ENCODE measurements around the gene HMGCS2. TPM values are rescaled to one million over a fixed set of nuclear protein-coding genes. Genes with fewer than 3 reads are reported as not detected.
A peak's percentile ranks its signal among the peaks of the same experiment; 100 is the strongest.

Gene HMGCS2
- total and polyA plus RNA-seq, 10 of the 15 experiments (the other 5 are each of a cell fraction or from before 2014, with no cell fraction given), result 0.49 TPM; not detected in 9

- peak; percentile 96 for FAIRE-seq
- H3K27me3 ChIP-seq (replicated peaks in 1 of 2; ENCODE audit: control insufficient read depth in 2 of 2, insufficient read depth in 2 of 2, low read length in 1 of 2), result no peaks in the 10 kb centered on the region
- peak; percentile 11 for DNase-seq (ENCODE audit: low read depth, low spot score)
- no peak overlapping the region for H3K4me3 ChIP-seq
- intact Hi-C loops (cut with micrococcal nuclease; ENCODE audit: unreplicated experiment) (no loop called here), in situ Hi-C loops (cut with MboI) (loop anchor here (5.0 kb wide), 1 partner anchor 37 kb away; no protein-coding TSS in a partner anchor)
- ChIA-PET CTCF (interaction anchor here (0.7 to 2.1 kb wide), 21 partner anchors 8 to 213 kb away, joined by 3 to 17 read pairs (median 3); no protein-coding TSS in a partner anchor), RAD21 (ENCODE audit: unreplicated experiment) (interaction anchor here (1.2 kb wide), 2 partner anchors 78 to 146 kb away, joined by 3 read pairs; no protein-coding TSS in a partner anchor), SMC1A (ENCODE audit: uncharacterized antibody, unreplicated experiment) (interaction anchor here (0.5 to 1.3 kb wide), 7 partner anchors 13 to 190 kb away, joined by 3 to 4 read pairs (median 3); no protein-coding TSS in a partner anchor), POLR2A (no interaction called here)
- 2% methylated on average over 6 of the region's 6 CpGs for WGBS (ENCODE audit: insufficient coverage, insufficient replicate concordance, low lambda C conversion rate, missing lambda C conversion rate)
- H3K4me2 ChIP-seq (ENCODE audit: control insufficient read depth, insufficient read depth), result no peak overlapping the region
- no peaks in the 10 kb centered on the region for H4K20me1 ChIP-seq (ENCODE audit: control insufficient read depth, insufficient read depth)
- no peak overlapping the region for H3K27ac ChIP-seq (ENCODE audit: control insufficient read depth, insufficient read depth)
- H3K9me3 ChIP-seq (replicated peaks; ENCODE audit: control insufficient read depth, insufficient read depth, low read length), result no peaks in the 10 kb centered on the region
- no TSS peak for BruUV-seq (replicated peaks)
- H3K4me1 ChIP-seq (ENCODE audit: control insufficient read depth, insufficient read depth, low read length), result no peaks in the 10 kb centered on the region
- H3K9ac ChIP-seq (ENCODE audit: control insufficient read depth, insufficient read depth, low read length), result no peak overlapping the region
- ATAC-seq, result peak; percentile 94
- no peak overlapping the region for H2AFZ ChIP-seq (ENCODE audit: control insufficient read depth, low read depth, low read length)
- no peaks in the 10 kb centered on the region for H3K79me2 ChIP-seq (ENCODE audit: control insufficient read depth, insufficient read depth, low read length)
- no peaks in the 10 kb centered on the region for H3K36me3 ChIP-seq (ENCODE audit: control insufficient read depth in 2 of 2, insufficient read depth in 2 of 2, low read length in 1 of 2)
- TF ChIP-seq ASH2L (IDR thresholded peaks at IDR 0.05; ENCODE audit: borderline replicate concordance, low read depth), result no peak
- no peak for TF ChIP-seq EED (IDR thresholded peaks at IDR 0.05; ENCODE audit: low read depth)
- TF ChIP-seq, protein P1, sequence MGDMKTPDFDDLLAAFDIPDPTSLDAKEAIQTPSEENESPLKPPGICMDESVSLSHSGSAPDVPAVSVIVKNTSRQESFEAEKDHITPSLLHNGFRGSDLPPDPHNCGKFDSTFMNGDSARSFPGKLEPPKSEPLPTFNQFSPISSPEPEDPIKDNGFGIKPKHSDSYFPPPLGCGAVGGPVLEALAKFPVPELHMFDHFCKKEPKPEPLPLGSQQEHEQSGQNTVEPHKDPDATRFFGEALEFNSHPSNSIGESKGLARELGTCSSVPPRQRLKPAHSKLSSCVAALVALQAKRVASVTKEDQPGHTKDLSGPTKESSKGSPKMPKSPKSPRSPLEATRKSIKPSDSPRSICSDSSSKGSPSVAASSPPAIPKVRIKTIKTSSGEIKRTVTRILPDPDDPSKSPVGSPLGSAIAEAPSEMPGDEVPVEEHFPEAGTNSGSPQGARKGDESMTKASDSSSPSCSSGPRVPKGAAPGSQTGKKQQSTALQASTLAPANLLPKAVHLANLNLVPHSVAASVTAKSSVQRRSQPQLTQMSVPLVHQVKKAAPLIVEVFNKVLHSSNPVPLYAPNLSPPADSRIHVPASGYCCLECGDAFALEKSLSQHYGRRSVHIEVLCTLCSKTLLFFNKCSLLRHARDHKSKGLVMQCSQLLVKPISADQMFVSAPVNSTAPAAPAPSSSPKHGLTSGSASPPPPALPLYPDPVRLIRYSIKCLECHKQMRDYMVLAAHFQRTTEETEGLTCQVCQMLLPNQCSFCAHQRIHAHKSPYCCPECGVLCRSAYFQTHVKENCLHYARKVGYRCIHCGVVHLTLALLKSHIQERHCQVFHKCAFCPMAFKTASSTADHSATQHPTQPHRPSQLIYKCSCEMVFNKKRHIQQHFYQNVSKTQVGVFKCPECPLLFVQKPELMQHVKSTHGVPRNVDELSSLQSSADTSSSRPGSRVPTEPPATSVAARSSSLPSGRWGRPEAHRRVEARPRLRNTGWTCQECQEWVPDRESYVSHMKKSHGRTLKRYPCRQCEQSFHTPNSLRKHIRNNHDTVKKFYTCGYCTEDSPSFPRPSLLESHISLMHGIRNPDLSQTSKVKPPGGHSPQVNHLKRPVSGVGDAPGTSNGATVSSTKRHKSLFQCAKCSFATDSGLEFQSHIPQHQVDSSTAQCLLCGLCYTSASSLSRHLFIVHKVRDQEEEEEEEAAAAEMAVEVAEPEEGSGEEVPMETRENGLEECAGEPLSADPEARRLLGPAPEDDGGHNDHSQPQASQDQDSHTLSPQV (IDR thresholded peaks at IDR 0.05), result no peak
- no peak for TF ChIP-seq NFYA (IDR thresholded peaks at IDR 0.05; ENCODE audit: borderline replicate concordance, low read depth, low read length)
- peak; percentile 58 for TF ChIP-seq RAD21 (IDR thresholded peaks at IDR 0.05; ENCODE audit: insufficient read depth, low read depth, low read length)
- no peak for TF ChIP-seq NBN (IDR thresholded peaks at IDR 0.05)
- TF ChIP-seq WRNIP1 (IDR thresholded peaks at IDR 0.05; ENCODE audit: borderline replicate concordance, low read depth, low read length), result no peak
- no peak for TF ChIP-seq CHD4 (IDR thresholded peaks at IDR 0.05)
- no peak for TF ChIP-seq ZBED1 (IDR thresholded peaks at IDR 0.05; ENCODE audit: borderline replicate concordance)
- no peak for TF ChIP-seq HCFC1 (IDR thresholded peaks at IDR 0.05; ENCODE audit: low read length)
- TF ChIP-seq SRF (IDR thresholded peaks at IDR 0.05; ENCODE audit: low read depth in 2 of 2, low read length in 2 of 2), result peak; percentile 63 to 77; a peak in 3 of 4 replicates
- TF ChIP-seq NFYB (IDR thresholded peaks at IDR 0.05; ENCODE audit: insufficient read depth, low read depth, low read length), result no peak
- no peak for TF ChIP-seq E2F8 (IDR thresholded peaks at IDR 0.05; ENCODE audit: low read depth, partially characterized antibody)
- no peak for TF ChIP-seq NR2C1 (IDR thresholded peaks at IDR 0.05)
- no peak for TF ChIP-seq JUND (IDR thresholded peaks at IDR 0.05; ENCODE audit: low read depth, low read length)
- TF ChIP-seq MXI1 (IDR thresholded peaks at IDR 0.05; ENCODE audit: low read depth, low read length), result no peak
- TF ChIP-seq, protein P2, sequence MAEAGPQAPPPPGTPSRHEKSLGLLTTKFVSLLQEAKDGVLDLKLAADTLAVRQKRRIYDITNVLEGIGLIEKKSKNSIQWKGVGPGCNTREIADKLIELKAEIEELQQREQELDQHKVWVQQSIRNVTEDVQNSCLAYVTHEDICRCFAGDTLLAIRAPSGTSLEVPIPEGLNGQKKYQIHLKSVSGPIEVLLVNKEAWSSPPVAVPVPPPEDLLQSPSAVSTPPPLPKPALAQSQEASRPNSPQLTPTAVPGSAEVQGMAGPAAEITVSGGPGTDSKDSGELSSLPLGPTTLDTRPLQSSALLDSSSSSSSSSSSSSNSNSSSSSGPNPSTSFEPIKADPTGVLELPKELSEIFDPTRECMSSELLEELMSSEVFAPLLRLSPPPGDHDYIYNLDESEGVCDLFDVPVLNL (IDR thresholded peaks at IDR 0.05; ENCODE audit: low read depth, low read length), result no peak
Observed at GRCh38 chr1:119808972-119809550, 40.4 kb upstream of the HMGCS2 start.
